Activated CD8-positive, alpha-beta memory T cell treated with anti-CD3 and anti-CD28 coated beads for 4 hours (primary cell): Measurements from ENCODE around the gene ABCG1.

ENCODE experiments used
- DNase-seq, 2 donors: peaks; one replicate each; pipeline ENCODE4 v3.0.0-alpha.2; 2020; ENCODE audit warnings: low read depth in 2 of 2

ABCG1 gene

DNA sequence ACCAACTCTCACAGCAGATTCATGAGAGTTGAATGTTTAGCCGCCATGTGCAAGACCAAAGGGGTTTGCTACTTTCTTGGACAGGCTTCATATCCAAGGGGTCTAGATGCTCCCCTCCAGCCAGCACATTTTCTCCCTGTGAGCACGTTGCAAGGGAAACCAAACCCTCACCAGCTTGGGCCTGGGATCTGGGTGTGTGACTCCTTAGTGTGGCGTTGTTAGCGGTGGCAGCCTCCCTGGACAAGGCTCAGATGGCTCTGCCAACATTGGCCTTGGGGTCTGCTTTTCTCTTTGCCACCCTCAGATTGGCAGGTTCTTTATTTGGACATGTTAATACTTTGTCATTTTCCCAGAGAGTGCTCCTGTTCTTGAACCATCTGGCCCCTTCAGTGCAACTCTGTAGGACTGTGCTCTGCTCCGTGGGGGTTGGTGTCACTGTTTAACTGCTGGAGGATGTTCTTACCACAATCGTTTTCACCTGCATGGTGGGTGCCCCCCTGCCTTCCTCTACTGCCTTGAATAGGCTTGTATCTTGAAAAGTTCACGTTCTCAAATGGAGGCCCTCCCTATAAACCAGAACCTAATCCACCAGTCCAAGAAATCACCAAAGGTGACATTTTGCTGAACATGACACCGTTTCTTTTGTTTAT, 13.4 kb downstream of the ABCG1 start:
- no peak for DNase-seq

DNA sequence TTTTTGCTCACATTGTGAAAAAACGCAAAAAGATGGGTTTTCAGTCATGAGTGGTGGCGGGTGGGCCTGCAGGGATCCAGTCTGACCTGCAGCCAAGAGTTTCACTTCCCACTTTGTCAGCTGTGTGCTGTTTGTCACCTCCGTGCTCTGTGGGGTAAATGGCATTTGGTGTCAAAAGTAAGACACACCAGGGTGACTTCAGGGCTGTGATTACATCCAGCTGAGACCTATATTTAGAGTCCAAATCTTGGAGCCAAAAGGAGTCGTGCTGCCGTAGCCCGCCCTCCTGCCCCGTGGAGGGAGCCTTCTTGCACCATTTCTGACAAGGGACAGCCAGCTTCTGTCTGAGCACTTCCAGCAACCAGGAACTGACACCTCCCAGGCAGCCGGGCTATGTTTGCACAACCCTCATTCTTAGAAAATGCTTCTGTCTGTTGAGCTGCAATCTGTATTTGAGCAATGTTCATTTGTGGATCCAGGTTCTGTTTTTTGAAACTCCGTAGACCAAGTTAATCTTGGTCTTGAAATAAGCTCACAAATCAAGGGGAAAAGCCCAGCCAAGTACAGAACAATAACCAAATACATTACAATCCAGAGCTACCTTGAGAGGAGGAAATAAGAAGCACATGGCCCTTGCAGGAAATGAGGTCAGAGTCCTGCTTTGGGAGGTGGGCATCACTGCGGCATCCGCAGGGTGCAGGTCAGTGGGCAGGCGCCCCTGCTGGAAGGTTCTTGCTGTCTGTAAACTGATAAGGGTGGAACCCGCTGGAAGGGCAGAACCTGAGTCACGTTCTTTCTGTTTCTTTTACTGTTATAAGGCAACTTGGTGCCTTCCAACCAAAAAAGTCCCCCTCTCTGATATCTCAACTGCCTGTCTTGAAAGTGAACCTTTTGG, 14.4 kb downstream of the ABCG1 start:
- peak; percentile 35 to 56 for DNase-seq

DNA sequence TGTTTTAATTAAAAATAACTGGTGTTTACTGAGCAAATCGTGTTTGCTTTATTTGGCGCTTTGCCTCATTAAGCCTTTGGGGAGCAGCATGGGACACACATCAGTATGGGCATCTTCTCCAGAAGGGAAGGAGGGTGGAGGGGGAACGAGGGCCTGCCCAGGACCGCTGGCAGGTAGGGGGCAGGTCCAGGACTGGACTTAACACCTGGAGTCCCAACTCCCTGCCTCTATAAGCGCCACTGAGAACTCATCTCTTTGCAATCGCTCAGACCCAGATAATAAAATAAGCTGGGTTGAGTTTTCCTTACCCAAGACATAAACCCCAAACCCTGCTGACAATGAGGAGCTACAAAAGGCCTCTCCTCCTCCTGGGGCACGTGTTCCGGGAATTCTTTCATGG, 15.1 kb downstream of the ABCG1 start:
- no peak for DNase-seq

DNA sequence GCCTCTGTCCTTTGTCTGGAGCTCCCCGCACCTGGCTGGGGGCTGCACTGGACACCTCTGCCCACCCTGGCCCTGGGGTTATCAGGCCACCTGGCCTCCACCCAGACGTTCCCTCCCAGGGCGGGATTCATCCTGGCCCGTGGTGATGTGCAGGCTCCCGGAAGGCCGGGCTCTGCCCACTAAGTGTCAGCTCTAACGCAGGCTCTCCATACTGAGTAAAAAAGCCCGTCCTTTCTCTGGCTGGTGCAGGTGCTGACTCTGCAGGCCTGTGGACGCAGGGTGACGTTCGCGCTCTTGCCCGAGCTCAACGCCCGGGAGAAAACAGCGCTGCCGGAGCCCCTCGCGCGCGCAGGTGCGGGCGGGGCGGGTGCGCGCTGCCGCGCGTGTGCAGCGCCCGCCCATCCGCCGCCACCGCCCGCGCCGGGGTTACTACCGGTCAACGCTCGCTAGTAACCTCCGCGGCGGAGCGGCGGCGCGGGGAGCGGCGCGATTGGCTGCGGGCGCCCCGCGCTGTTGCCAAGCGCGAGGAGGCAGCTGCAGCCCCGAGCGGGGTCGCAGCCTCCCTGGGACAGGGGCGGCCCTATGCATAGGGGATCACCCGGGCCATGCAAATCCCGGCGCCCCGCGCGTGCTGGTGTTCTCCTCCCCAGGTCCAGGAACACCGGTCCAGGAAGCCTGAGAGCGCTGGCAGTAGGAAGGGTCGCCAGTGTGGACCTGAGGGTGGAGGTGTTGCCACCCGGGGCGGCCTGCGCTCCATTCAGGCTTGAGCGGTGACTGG, 15.7 kb downstream of the ABCG1 start:
- DNase-seq: peak; percentile 45 to 50

DNA sequence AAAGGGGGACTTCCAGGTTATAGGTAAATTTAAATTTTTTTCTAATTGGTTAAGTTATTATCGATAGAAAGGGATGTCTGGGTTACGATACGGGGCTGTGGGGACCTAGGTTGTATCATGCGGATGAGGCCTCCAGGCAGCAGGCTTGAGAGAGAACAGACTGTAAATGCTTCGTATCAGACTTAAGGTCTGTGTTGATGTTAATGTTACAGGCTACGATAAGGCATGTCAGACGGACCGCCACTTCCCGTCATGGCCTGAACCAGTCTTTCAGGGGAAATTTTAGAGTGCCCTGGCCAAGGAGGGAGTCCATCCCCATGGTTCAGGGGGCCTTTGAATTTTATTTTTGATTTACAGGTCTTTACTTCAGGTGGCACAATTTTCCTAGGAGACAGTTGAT, 16.7 kb downstream of the ABCG1 start:
- DNase-seq: no peak

DNA sequence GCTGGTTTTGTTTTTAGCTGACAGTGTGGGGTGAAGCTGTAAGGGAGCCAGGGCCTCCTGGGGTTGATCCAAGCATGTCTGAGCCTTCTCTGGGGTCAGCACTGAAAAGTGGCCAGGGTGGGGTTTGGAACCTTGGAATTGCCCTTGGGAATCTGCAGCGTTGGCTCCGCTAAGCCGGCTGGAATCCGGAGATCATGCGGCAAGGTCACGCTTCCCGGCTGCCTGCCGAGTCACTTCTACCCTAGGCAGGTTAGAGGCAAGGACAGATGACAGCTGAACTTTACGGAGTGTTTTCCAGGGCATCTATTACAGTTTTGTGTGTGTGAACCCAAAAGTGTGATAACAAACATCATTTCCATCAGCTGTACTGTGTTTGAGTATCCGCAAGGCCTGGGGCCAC, 17.1 kb downstream of the ABCG1 start:
- DNase-seq: no peak

DNA sequence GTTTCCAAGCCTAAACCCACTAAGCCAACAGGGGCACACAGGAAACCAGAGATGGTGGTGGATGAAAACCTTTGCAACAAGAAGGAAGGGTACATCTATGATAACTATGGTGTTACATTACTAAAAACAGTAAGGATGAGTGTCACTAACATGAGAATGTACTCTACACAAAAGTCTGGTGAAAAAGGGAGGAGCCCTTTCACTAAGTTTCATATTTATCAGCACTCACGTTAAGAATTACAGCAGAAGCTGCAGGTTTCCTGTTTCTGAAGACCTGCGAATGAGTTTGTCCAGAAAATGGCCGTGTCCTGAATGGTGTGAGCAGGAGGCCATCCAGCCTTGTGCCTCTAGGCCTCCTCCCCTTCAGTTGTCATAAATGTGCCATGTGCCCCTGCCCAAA, 17.8 kb downstream of the ABCG1 start:
- no peak for DNase-seq

DNA sequence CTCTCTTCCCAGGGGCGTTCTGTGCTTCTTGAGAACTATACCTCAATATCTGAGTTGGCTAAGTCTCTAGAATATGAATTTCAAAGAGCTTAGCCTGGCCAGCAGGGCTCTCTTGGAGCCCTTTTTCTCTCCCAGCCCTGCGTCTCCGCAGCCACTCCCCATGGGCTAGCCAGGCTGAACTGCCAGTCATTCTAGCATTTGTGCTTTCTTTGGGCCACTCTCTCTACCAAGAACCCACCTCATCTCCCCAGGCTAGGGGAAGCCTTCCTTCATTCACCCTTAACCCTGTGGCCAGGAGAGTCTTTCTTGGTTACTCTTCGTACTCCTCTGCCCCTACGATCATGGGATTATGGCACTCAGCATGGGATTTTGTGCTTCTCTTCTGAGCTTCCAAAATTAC, 18.2 kb downstream of the ABCG1 start:
- DNase-seq: no peak

DNA sequence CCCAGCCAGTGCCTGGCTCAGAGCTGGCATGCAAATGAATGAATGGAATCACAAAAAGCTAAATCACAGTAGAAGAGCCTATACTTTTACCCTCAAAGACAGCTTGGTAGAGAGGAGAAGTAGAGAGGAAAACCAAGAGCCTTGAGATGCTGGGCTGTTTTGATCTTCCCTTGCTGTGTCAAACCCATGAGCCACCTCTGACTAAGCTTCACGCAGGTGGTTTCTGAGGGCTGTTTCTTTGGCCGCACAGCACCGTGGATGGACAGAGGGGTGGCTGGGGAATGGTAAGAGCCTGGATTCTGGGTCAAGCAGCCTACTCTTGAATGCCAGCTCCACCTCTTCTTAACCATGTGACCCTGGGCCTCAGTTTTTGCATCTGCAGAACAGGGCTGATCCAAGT, 18.6 kb downstream of the ABCG1 start:
- DNase-seq: no peak

DNA sequence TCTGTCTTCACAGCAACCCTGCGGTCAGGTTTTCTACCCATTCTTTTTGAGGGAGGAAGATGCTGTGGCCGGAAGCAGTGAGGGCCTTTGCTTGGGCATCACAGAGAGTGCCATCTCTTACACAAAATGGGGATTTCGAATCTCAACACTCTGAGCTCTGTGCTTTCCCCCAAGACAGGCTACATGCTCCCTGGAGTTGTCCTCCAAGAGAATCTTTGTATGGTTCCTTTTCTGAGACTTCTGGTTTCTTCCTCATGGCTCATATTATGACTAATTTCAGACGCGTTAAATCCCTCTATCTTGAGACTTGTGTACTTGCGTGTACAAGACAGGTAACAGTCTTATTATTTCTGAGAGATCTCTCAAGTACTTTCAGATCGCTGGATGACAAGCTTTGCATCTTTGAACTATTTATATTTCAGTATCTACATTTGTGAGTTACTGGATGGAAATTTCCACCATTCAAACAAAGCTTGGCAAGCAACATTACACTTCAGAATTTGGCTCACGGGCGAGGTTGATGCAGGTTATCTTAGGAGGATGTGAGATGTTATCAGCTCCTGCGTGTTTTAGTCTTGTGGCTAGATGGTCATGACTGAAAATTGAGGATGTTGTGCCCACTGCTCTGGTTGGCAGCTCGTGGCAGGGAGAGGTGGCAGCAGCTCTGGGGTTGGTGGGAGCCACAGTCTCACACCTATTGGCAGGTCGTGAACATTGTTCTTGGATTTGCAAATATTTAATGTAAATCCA, 19.4 kb downstream of the ABCG1 start:
- no peak for DNase-seq

DNA sequence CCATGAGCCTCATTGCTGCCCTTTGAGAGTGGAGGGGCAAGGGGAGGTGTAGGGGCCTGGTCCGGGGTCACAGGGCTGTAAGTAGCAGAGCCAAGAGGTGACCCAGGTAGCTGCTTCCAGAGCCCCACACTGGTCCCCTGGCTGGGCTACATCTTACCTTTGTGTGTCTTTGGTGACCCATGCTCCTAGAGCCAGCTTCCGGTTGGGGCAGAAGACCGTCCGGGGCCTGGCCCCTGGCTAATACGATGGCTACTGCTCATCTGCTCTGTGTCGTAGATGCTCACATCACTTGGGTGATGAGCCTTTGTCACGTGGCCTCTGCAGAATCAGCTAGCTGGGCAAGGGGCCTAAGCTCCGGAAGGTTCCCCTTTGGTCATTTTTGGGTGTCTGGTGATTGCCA, 20.6 kb downstream of the ABCG1 start:
- DNase-seq: no peak

DNA sequence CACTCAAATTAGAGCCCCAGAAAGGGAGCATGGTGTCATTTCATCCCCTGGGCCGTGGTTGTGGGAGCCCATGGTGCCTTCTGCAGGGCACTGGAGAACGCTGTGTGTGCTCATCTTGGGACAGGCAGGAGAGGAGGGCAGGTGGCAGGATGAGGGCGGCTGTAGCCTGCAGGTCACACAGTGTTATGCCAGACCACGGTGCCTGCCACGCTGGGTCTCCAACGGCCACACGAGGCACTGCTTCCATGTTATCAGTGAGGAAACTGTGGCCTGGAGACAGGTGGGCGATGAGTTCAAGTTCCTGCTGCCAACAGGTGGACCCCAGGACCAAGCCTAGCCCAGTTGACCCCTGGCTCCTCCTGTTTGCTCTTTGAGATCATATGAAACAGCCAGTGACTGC, 21.0 kb downstream of the ABCG1 start:
- DNase-seq: no peak

DNA sequence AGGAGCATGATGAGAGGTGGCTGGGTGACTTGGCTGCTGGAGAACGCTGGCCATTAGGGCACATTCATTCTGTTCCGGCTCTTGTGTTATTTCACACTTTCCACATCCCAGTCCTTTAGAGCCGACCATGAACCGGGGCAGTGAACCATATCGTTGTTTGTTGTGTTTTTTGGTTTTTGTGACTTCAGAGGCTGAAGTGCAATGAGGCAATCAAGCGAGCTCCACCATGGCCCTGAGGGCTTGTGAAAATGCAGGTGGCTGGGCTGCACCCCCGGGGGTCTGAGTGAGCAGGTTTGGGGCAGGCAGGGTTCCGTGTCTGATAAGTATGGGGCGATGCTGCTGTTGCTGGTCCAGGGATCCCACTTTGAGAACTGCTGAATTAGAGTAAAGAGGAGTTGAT, 23.7 kb downstream of the ABCG1 start:
- DNase-seq: no peak

DNA sequence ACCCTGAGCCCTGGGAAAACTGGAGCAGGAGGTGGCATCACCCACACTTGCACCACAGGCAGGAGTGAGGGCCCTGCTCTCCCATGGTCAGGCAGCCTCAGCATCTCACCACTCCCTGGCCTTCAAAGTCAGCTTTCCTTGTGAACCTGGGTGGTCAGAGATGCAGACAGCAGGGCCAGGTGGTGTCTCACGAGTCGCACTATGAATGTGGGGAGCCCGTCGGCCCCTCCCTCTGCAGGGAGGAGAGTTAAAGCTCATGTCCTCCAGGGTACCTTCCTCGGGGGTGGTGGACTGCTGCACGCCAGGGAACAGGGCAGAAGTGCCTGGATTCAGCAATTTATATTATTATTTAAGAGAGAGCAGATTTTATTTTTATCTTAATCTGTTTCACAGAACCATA, 24.1 kb downstream of the ABCG1 start:
- DNase-seq: no peak

DNA sequence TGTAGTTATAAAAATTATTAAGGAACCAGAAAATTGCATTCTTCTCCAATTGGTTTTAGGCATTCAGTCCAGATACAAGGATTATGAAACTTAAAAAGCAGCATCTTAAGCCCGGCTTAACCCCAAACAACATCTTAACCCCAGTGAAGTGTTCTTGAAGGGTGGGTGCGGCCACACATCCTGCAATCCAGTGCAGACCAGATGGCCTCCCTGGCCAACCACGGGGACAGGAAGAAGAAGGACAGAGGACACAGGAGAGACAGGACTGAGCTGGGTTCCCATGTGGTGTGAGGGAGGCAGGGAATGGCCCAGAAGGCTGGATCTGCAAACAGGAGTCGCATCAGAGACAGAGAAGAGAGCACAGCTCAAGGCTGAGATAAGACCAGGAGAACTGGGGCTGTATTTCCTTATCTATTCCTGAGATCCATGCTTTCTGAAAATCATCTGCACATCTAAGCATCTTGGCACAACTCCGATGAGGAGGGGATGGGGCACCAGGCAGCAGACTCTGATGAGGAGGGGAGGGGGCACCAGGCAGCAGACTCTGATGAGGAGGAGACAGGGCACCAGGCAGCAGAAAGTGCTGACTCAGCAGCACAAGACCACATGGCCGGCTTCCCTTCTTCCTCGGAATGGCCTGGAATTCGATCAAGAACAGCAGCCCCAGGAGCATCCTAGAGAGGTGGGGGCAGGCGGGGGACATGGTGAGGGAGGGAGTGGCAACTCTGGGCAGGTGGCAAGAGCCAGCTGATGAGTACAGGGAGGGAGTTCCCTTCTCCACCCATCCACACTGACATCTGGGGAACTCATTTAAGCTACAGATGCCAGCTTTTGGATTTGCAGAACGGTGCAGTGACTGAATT, 26.6 kb downstream of the ABCG1 start:
- no peak for DNase-seq

DNA sequence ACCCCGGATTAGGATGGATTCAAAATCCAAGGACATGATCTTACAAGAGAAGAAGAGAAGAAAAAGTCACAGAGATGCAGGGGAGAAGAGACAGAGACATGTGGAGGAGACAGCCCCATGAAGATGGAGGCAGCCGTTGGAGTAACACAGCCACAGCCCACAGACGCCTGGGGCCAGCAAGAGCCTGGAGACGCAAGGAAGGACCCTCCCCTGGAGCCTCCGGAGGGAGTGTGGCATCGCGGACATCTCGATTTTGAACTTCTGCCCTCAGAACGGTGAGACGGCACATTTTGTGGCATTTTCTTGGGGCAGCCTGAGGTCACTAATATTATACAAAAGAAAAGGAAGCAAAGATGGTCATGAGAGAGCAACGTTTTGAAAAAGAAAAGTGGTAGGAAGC, 28.8 kb downstream of the ABCG1 start:
- DNase-seq: no peak

DNA sequence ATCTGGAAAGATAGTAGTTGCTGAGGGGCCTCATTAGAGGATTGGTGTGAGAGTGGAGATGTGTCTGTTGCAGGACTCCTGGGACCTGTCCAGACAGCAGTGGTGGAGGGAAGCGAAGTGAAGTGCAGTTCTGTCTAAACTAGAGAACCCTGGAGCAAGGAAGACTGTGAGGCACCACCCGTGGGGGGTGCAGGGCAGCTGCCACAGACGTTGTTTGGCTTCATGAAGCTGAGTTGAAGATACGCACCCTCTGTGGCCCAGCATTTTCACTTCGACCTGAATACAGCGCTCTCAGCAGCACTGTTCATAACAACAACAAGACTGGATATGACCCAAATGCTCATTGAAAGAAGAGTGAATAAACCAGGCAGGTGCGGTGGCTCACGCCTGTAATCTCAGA, 29.3 kb downstream of the ABCG1 start:
- no peak for DNase-seq

DNA sequence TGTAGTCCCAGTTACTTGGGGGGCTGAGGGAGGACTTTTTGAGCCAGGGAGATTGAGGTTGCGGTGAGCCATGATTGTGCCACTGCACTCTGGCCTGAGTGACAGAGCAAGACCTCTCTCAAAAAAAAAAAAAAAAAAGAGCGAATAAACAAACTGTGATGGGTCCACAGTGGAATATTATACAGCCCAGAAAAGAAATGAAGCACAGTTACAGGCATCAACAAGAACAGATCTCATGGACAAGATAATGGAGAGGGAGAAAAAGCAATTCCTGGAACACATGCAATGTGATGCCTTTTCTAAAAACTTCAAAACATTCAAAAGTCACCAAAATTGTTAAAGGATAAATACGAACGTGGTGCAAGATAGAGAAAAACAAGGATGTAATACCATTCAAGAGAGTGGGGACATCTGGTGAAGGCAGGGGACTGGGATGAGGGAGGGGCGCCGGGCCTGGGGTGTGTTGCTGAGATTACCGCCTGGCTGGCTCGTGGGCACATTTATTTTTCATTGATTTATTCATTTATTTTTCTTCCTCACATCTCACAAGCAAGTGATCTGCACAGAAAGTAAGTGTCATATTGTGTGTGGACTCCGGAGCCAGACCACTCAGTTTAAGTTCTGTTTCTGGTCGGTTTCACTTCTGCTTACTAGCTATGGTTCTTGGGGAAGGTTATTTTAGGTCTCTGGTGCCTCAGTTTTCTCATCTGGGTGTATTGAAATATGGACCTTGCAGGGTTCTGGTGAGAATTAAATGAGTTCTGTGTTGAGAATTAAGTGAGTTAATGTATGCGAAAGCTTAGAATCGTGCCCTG, 30.1 kb downstream of the ABCG1 start:
- DNase-seq: no peak

DNA sequence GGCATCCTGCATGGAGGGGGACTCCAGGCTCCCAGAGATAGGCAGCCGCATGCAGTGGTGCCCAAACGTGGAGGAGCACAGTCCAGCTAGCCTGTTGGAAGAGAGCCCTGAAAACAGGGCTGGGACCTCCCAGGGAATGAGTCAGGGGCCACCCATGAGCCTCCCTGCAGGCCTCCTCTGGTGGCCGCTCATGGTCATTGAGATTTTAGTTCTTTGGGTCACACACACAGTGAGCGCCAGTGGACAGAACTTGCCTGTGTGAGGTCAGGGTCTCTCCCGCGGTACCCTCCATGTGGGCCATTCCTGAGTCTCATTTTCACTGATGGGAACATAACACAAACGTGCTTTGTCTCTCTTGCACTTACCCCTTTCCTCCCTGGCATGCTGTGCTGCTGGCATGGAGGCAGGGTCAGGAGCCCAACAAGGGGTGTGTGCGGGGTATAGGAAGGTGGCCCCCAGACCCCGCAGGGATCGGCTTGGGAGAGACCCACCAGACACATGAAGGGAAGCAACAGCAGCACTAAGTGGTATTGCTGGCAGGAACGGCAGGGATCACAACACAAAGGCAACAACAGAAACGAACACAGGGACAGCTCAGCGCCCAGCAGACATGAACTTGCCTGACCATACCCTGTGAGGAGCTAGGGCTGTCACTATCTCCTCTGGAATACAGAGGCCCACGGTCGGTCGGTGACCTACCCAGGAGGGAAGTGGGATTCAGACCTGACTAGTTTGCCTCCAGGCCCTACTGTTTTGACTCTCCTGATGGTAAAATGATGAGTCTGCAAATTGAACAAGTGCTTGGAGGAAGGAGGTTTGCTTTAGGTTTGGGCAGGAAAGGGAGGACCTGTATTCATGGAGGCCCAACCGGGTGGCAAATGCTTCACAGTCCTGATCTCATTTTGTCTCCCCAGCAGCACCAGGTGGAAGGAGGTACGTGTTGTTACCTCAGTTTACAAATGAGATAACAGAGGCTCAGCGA, 31.8 kb downstream of the ABCG1 start:
- no peak for DNase-seq
